LNCaP clone FGC (cell line): ENCODE data around the gene CRTC1.

Source experiments
- DNase-seq: peaks from one replicate; pipeline ENCODE4 v3.0.0-alpha.2; 2011; ENCODE audit warnings: low read depth
- H3K4me3 ChIP-seq: 2 replicates; pipeline ENCODE4 v1.5.1; 2011; ENCODE audit warnings: mild to moderate bottlenecking, low read depth, low read length, control low read depth
- CTCF ChIP-seq: IDR thresholded peaks from 2 replicates; pipeline ENCODE4 v1.5.1; 2012; ENCODE audit warnings: mild to moderate bottlenecking; ENCODE audit not compliant: control insufficient read depth, insufficient read depth; ENCODE audit errors: extremely low read depth

CRTC1 gene

GRCh38 chr19:18793144-18794028, 109.9 kb downstream of the CRTC1 start:
- H3K4me3 ChIP-seq: no peak overlapping the region
- no peak for DNase-seq
- no peak for TF ChIP-seq CTCF

- no peak overlapping the region for H3K4me3 ChIP-seq
- TF ChIP-seq CTCF: no peak
- no peak for DNase-seq
Observed at GRCh38 chr19:18794029-18794313, 110.5 kb downstream of the CRTC1 start.

- DNase-seq: no peak
- no peak for TF ChIP-seq CTCF
- no peak overlapping the region for H3K4me3 ChIP-seq
Observed at GRCh38 chr19:18794692-18795091, 111.2 kb downstream of the CRTC1 start.

- no peak overlapping the region for H3K4me3 ChIP-seq
- no peak for TF ChIP-seq CTCF
- DNase-seq: no peak
Observed at GRCh38 chr19:18795540-18795939, 112.1 kb downstream of the CRTC1 start.

GRCh38 chr19:18796239-18796638, 112.8 kb downstream of the CRTC1 start:
- TF ChIP-seq CTCF: no peak
- no peak for DNase-seq

GRCh38 chr19:18798384-18799352, 115.2 kb downstream of the CRTC1 start:
- DNase-seq: no peak

More at GRCh38 chr19:18796239-18796638, 112.8 kb downstream of the CRTC1 start:
- no peak overlapping the region for H3K4me3 ChIP-seq

More at GRCh38 chr19:18798384-18799352, 115.2 kb downstream of the CRTC1 start:
- H3K4me3 ChIP-seq: no peak overlapping the region
- no peak for TF ChIP-seq CTCF
